ENCODE measurements around the gene MED29. TPM values are rescaled to one million over a fixed set of nuclear protein-coding genes. Genes with fewer than 3 reads are reported as not detected.

Gene MED29
- total RNA-seq, 4 donors from 2014 or later, result 32.9 to 52.5 (median 37.6) TPM

DNA sequence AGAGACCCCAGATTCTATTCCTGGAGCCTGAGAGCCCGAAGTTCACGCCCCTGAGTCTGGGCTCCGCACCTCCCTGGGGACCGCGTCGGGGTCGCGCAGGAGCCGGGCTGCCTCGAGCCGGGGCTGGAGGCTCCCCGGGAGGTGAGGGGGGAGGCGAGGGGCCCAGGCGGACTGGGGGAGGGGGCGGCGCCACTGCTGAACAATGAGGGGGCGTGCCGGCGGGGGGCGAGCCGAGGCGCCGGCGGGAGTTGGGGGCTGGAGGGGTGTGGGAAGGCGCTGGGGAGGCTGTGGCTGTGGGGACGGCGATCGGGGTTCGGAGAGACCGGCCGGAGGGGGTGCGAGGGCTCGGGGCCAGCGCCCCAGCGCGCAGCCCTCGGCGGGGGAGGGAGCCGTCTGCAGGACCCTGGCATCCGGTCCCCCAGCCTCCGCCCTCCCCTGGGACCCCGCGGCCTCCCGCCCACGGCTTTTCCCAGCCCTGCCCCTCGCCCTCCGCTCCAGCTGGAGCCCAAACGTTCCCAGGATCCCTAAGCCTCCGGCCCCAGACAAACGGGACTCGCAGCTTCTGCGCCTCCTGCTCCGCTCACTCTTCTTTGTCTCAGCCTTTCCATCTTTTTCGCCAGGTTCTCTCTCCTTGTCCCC is 22.2 kb downstream of the MED29 start:
- peaks cover 6 to 58% (median 34%) of the 10 kb centered on the region in 4 donors for H3K4me1 ChIP-seq
- DNase-seq (ENCODE audit: low spot score in 2 of 2), result no peak
- 1% methylated on average over 36 to 45 of the region's 54 CpGs for WGBS, 2 donors

DNA sequence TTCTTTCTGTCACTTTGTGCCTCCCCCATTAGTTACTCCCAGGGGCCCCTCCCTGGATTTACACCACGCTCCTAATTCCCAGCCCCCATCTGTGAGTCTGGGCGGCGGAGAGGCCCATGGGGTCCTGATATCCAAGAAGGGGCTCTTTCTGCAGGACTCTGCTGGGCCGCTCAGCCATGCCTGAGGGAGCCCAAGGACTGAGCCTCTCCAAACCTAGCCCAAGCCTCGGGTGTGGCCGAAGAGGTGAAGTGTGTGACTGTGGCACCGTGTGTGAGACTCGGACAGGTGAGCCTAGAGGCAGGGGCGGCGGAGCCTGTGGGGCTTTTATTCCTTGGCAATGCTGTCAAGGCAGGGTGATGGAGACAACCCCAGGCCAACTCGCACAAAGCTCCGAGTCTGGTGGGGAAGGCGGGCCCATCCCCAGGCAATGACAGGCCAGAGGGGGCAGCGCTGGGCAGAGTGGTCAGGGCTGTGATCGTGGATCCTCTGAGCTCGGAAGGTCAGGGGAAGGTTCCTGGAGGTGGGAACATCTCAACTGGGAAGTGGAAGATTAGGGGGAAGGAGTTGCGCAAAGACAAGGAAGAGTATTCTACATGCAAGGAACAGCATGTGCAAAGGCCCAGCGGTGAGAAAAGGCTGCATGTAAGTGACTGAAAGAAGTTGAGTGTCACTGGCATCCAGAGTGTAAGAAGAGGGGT is 22.9 kb downstream of the MED29 start:
- peak overlapping the region; percentile 66 to 87 (median 74) for H3K4me3 ChIP-seq
- 19 to 25% methylated on average over 16 to 18 of the region's 18 CpGs for whole genome bisulfite sequencing, 2 donors
- H3K27ac ChIP-seq, result peak overlapping the region; percentile 94 to 99 (median 96)
- TF ChIP-seq, protein P1, sequence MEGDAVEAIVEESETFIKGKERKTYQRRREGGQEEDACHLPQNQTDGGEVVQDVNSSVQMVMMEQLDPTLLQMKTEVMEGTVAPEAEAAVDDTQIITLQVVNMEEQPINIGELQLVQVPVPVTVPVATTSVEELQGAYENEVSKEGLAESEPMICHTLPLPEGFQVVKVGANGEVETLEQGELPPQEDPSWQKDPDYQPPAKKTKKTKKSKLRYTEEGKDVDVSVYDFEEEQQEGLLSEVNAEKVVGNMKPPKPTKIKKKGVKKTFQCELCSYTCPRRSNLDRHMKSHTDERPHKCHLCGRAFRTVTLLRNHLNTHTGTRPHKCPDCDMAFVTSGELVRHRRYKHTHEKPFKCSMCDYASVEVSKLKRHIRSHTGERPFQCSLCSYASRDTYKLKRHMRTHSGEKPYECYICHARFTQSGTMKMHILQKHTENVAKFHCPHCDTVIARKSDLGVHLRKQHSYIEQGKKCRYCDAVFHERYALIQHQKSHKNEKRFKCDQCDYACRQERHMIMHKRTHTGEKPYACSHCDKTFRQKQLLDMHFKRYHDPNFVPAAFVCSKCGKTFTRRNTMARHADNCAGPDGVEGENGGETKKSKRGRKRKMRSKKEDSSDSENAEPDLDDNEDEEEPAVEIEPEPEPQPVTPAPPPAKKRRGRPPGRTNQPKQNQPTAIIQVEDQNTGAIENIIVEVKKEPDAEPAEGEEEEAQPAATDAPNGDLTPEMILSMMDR (IDR thresholded peaks at IDR 0.05), result no peak
- peak in 1 of 2 donors; percentile 10 for TF ChIP-seq EP300 (IDR thresholded peaks at IDR 0.05)
- no peaks in the 10 kb centered on the region for H3K27me3 ChIP-seq
- DNase-seq (ENCODE audit: low spot score in 2 of 2), result no peak
- H3K9me3 ChIP-seq, result no peaks in the 10 kb centered on the region
- peaks cover 0 to 34% (median 0%) of the 10 kb centered on the region in 3 donors for H3K36me3 ChIP-seq
- H3K4me1 ChIP-seq, result peaks cover 6 to 58% (median 34%) of the 10 kb centered on the region in 4 donors

More for the DNA sequence above, 22.2 kb downstream of the MED29 start:
- TF ChIP-seq EP300 (IDR thresholded peaks at IDR 0.05) (peak in 1 of 2 donors; percentile 13), POLR2A (IDR thresholded peaks at IDR 0.05) (no peak)
- Histone ChIP-seq H3K36me3 (peaks cover 4 to 34% (median 6%) of the 10 kb centered on the region in 3 donors), H3K27ac (peak overlapping the region; percentile 94 to 99 (median 96)), H3K27me3 (no peaks in the 10 kb centered on the region), H3K4me3 (peak overlapping the region; percentile 66 to 87 (median 74)), H3K9me3 (no peaks in the 10 kb centered on the region)

DNA sequence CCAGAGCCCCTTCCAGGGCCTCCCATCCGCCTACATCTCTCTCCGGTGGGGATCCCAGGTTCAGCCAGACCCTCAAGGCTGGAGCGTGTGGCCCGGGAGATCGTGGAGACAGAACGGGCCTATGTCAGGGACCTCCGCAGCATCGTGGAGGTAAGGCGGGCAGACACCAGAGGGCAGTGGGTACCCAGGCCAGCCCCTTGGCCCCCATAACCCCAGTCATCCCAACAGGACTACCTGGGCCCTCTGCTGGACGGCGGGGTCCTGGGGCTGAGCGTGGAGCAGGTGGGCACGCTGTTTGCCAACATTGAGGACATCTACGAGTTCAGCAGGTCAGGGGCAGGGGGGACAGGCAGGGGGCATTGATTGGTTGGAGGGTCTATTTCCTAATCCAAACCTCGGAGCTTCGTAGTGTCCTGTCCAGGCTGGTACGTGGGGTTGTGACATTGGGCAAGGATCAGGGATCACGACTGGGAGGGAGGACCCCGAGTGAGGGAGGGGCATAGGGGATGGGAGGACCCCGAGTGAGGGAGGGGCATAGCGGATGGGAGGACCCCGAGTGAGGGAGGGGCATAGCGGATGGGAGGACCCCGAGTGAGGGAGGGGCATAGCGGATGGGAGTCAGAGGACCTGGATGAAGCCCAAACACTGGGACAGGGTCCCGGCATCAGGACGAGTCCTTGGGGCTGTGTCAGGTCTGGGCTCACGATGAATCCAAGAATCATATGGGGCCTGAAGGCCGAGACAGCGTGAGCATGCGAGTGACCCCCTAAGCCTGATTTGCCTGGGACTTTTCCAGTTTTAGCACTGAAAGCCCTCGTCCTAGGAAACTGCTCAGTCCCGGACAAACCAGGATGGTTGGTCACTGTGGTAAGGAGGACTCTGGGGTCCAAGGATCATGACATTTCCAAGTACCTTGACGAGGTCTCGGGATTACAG is 24.2 kb downstream of the MED29 start:
- Histone ChIP-seq H3K27ac (peak overlapping the region; percentile 94 to 99 (median 96)), H3K4me3 (peak overlapping the region; percentile 66 to 87 (median 74)), H3K9me3 (no peaks in the 10 kb centered on the region), H3K4me1 (peaks cover 6 to 58% (median 33%) of the 10 kb centered on the region in 4 donors), H3K27me3 (no peaks in the 10 kb centered on the region), H3K36me3 (peaks cover 0 to 47% (median 0%) of the 10 kb centered on the region in 3 donors)
- TF ChIP-seq, protein P1 (IDR thresholded peaks at IDR 0.05), result peak in 1 of 5 experiments; percentile 12
- TF ChIP-seq EP300 (IDR thresholded peaks at IDR 0.05) (no peak), POLR2A (IDR thresholded peaks at IDR 0.05) (no peak)
- DNase-seq (ENCODE audit: low spot score in 2 of 2), result no peak
- whole genome bisulfite sequencing, 2 donors, result 45% methylated on average over 34 of the region's 35 CpGs

DNA sequence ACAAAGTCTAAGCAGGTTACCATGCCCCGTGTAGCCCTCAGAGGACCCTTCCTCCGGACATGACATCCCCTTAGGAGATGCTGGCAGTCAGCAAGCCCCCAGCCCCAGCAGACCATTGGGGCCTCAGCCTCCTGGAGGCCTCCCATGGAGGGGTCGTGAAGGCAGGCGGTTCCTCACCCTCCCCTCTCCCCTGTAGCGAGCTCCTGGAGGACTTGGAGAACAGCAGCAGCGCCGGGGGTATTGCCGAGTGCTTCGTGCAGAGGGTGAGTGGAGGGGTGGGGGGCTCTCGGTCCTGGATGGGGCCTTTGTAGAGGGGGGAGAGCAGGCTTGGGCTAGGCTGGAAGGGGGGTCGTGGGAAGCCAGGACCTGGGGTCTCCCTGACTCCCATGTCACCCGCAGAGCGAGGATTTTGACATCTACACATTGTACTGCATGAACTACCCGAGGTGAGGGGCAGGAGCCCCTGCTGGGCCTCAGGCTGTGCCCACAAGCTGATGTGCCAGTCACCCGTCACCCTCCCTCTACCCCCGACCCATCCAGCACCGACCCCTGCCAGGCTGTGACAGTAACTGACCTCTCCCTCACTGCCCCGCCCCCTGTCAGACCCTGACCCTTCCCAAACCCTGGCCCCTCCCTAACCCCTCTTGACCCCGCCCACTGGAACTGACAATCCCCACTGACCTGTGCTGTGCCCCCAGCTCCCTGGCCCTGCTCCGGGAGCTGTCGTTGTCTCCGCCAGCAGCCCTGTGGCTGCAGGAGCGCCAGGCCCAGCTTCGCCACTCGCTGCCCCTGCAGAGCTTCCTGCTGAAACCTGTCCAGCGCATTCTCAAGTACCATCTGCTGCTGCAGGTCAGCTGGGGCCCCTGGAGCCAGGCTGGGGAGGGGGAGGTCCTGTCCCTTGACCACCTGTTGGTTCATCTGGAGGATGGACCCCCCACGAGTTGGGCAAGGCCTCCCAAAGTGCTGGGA is 25.3 kb downstream of the MED29 start:
- 71 to 72% methylated on average over 18 to 23 of the region's 27 CpGs for WGBS, 2 donors
- Histone ChIP-seq H3K36me3 (peaks cover 0 to 58% (median 0%) of the 10 kb centered on the region in 3 donors), H3K4me3 (peak overlapping the region in 1 of 4 donors; percentile 66), H3K9me3 (no peaks in the 10 kb centered on the region), H3K27me3 (no peaks in the 10 kb centered on the region), H3K4me1 (peaks cover 0 to 47% (median 22%) of the 10 kb centered on the region in 4 donors), H3K27ac (peak overlapping the region in 3 of 4 donors; percentile 94 to 99 (median 95))
- TF ChIP-seq, protein P1 (IDR thresholded peaks at IDR 0.05), result no peak
- TF ChIP-seq POLR2A (IDR thresholded peaks at IDR 0.05) (no peak), EP300 (IDR thresholded peaks at IDR 0.05) (no peak)
- DNase-seq (ENCODE audit: low spot score in 2 of 2), result no peak

Data from tibial nerve (tissue), 4 donors.